SIG-M5 treated with dmso at 0.1 percent for 504 hours (cell line): ENCODE measurements around the gene PARD3.

Experiments used
- DNase-seq: peaks from one replicate; lab custom pipeline; 2025; ENCODE audit not compliant: unreplicated experiment; lab: John Stamatoyannopoulos, UW

Gene PARD3

GRCh38 chr10:34513636-34514035 is 301.5 kb downstream of the PARD3 start:
- no peak for DNase-seq

GRCh38 chr10:34507217-34507616 is 307.9 kb downstream of the PARD3 start:
- no peak for DNase-seq

- DNase-seq = no peak
Observed at GRCh38 chr10:34506786-34507185, 308.3 kb downstream of the PARD3 start.

GRCh38 chr10:34505338-34505737 is 309.8 kb downstream of the PARD3 start:
- DNase-seq = no peak

- no peak for DNase-seq
Observed at GRCh38 chr10:34504534-34504933, 310.6 kb downstream of the PARD3 start.

- DNase-seq = no peak
Observed at GRCh38 chr10:34503704-34504103, 311.4 kb downstream of the PARD3 start.

GRCh38 chr10:34499612-34500279 is 315.4 kb downstream of the PARD3 start:
- DNase-seq = no peak

- no peak for DNase-seq
Observed at GRCh38 chr10:34498821-34499220, 316.3 kb downstream of the PARD3 start.

GRCh38 chr10:34495938-34496337 is 319.2 kb downstream of the PARD3 start:
- DNase-seq = no peak

GRCh38 chr10:34494012-34494411 is 321.1 kb downstream of the PARD3 start:
- DNase-seq = no peak

- no peak for DNase-seq
Observed at GRCh38 chr10:34492081-34492480, 323.0 kb downstream of the PARD3 start.

- DNase-seq = no peak
Observed at GRCh38 chr10:34491678-34492077, 323.4 kb downstream of the PARD3 start.

- no peak for DNase-seq
Observed at GRCh38 chr10:34489973-34490745, 324.9 kb downstream of the PARD3 start.

- no peak for DNase-seq
Observed at GRCh38 chr10:34489411-34489810, 325.7 kb downstream of the PARD3 start.

GRCh38 chr10:34488476-34489130 is 326.5 kb downstream of the PARD3 start:
- no peak for DNase-seq

GRCh38 chr10:34486008-34486407 is 329.1 kb downstream of the PARD3 start:
- no peak for DNase-seq

GRCh38 chr10:34484164-34484563 is 330.9 kb downstream of the PARD3 start:
- no peak for DNase-seq

- DNase-seq = no peak
Observed at GRCh38 chr10:34480345-34480744, 334.8 kb downstream of the PARD3 start.

GRCh38 chr10:34479520-34480179 is 335.4 kb downstream of the PARD3 start:
- no peak for DNase-seq

- DNase-seq = no peak
Observed at GRCh38 chr10:34477249-34477648, 337.8 kb downstream of the PARD3 start.

- no peak for DNase-seq
Observed at GRCh38 chr10:34476608-34477007, 338.5 kb downstream of the PARD3 start.

- no peak for DNase-seq
Observed at GRCh38 chr10:34475786-34476185, 339.3 kb downstream of the PARD3 start.
